Measurements from ENCODE around the gene KIN.
"Not testable (repeated sequence)": the region's sequence is repeated elsewhere in the genome, so short reads cannot be mapped to it uniquely, and the experiment has no call there.

The KIN gene

DNA sequence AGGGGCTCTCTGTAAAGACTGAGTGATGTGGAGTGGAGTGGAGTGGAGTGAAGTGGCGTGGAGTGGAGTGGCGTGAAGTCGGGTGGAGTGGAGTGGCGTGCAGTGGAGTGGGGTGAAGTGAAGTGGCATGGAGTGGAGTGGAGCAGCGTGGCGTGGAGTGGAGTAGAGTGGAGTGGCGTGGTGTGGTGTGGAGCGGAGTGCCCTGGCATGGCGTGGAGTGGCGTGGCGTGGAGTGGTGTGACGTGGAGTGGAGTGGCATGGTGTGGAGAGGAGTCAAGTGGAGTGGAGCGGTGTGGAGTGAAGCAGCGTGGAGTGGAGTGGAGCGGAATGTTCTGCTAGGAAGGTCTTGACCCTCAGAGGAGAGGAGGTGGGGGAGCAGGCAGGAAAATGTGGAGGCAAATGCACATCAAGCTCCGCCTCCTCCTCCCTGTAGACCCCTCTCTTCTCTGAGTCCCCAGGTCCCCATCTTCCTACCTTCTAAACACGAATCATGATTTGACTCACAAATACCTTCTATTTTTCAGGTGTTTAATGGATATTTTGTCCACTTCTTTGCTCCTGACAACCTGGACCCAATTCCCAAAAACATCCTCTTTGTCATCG, 64.8 kb downstream of the KIN start:
- DNase-seq (ENCODE audit: low spot score) = no peak

DNA sequence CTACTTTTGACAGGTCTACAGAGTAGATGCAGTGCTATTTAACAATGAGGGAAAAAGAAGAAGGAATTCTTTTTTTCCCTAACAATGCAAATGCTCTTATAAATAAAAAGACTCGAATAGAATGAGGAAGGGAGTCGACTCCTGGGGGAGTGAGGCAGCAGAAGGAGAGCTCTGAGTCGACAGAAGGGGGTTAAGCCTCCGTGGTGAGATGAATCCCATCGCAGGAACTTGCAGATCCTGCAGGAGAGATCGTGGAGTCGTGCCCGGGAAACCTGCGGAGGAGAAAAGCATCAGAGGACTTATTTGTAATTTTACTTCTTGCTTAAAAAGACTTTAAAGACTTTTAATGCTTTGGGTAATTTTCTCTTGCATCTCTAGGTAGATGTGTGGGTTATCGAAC, 67.3 kb downstream of the KIN start:
- DNase-seq (ENCODE audit: low spot score) = no peak

GRCh38 chr10:7718685-7719084, 69.1 kb downstream of the KIN start:
- DNase-seq (ENCODE audit: low spot score) = no peak

- DNase-seq (ENCODE audit: low spot score) = no peak
Measured at GRCh38 chr10:7717767-7718166, 70.0 kb downstream of the KIN start.

GRCh38 chr10:7715515-7715914, 72.3 kb downstream of the KIN start:
- DNase-seq (ENCODE audit: low spot score) = no peak

- DNase-seq (ENCODE audit: low spot score) = not testable (repeated sequence)
Measured at GRCh38 chr10:7711075-7711474, 76.7 kb downstream of the KIN start.

DNA sequence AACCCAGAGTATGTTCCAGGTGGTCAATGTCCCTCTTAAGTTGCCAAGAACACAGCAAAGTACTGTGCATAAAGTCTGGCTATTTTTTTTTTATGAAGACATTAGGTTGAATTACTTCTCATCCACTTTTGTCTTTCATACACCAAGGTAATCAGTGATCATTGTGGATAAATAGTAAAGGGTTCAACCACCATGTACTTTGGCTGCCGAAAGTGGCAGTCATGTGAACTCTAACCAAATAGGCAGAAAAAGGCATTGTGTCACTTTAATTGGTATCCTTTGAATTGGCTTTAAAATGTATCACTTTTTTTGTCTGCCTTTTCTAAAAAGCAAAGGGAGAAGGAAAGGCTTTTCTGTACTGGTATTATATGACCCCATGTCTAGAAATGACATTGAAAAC, 77.3 kb downstream of the KIN start:
- no peak for DNase-seq (ENCODE audit: low spot score)

DNA sequence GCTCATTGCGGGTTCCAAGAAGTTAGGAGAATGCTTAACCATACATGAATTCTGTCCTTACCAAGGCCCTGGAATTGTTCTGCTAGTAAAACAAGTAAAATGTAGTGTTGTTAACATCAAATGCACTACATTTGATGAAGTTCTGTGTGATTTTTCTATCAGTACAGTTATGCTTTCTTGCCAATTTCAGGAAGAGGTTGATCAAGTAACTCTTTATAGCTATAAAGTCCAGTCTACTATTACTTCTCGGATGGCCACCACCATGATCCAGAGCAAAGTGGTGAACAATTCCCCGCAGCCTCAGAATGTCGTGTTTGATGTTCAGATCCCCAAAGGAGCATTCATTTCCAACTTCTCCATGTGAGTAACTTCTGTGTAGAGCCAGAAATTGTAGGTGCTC, 79.0 kb downstream of the KIN start:
- DNase-seq (ENCODE audit: low spot score) = no peak

- DNase-seq (ENCODE audit: low spot score) = no peak
Measured at GRCh38 chr10:7707858-7708622, 79.8 kb downstream of the KIN start.

GRCh38 chr10:7707102-7707501, 80.7 kb downstream of the KIN start:
- DNase-seq (ENCODE audit: low spot score) = no peak

DNA sequence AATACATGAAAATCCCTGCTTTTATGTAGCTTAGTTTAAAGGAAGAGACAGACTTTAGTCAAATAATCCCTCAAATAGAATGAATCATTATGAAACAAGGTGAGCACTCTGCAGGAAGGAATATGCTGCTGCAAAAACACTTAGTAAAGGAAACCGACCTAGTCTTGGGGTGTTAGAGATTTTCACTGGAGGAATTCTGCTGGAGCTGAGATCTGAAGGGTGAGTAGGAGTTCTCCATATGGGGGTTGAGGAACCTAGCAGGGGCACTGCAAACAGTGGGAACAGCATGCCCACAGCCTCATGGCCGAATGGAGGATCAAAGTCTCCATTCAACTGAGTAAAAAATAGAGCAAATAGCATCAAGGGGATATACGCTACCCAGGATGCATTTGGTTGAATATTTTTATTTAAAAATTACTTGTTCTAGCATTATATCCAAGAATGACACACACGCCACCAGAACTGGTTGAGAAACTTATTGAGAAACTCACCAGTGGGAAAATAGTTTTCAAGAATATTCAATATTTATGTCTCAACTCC, 81.2 kb downstream of the KIN start:
- no peak for DNase-seq (ENCODE audit: low spot score)

DNA sequence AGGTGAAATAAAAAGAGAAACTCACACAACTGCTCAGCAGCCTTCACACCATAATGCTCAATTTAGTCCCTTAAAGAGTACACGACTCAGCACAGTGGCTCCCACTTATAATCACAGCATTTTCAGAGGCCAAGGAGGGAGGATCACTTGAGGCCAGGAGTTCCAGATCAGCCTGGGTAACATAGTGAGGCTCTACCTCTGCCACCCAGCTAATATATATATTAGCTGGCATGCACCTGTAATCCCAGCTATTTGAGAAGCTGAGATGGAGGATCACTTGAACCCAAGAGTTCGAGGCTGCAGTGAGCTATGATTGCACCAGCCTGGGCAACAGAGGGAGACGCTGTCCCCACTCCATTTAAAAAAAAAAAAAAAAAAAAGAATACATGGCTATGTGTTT, 82.5 kb downstream of the KIN start:
- DNase-seq (ENCODE audit: low spot score) = no peak

GRCh38 chr10:7704071-7705016, 83.4 kb downstream of the KIN start:
- no peak for DNase-seq (ENCODE audit: low spot score)

- DNase-seq (ENCODE audit: low spot score) = no peak
Measured at GRCh38 chr10:7703140-7703539, 84.7 kb downstream of the KIN start, which contains the start of gene ITIH2. Gene ITIH2, plus strand, starts transcription at chr10:7703316. Its CDS starts 119 bp downstream, at chr10:7703435.

GRCh38 chr10:7702288-7702812, 85.4 kb downstream of the KIN start:
- no peak for DNase-seq (ENCODE audit: low spot score)

DNA sequence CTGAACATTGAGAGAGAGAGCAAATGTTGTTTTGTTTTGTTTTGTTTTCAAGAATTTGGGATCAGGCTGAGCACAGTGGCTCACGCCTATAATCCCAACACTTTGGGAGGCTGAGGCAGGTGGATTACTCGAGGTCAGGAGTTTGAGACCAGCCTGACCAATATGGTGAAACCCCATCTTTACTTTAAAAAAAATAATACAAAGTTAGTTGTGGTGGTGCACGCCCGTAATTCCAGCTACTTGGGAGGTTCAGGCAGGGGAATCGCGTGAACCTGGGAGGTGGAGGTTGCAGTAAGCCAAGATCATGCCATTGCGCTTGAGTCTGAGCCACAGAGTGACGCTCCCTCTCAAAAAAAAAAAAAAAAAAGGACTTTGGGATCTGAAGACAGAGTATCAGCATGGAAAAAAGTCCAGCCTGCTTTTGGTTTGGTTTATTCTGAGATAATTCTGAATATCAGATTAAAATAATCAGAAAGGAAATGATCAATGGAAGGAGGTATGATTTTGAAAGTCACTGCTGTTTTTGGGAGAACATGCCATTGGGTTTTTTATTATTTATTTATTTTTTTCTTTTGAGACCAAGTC, 86.5 kb downstream of the KIN start:
- DNase-seq (ENCODE audit: low spot score) = no peak
